Measurements from ENCODE around the gene PIGQ. TPM values are rescaled to one million over a fixed set of nuclear protein-coding genes. Genes with fewer than 3 reads are reported as not detected.
A peak's percentile ranks its signal among the peaks of the same experiment; 100 is the strongest.

PIGQ gene
- total RNA-seq, 1 donor, result 29.1 TPM

DNA sequence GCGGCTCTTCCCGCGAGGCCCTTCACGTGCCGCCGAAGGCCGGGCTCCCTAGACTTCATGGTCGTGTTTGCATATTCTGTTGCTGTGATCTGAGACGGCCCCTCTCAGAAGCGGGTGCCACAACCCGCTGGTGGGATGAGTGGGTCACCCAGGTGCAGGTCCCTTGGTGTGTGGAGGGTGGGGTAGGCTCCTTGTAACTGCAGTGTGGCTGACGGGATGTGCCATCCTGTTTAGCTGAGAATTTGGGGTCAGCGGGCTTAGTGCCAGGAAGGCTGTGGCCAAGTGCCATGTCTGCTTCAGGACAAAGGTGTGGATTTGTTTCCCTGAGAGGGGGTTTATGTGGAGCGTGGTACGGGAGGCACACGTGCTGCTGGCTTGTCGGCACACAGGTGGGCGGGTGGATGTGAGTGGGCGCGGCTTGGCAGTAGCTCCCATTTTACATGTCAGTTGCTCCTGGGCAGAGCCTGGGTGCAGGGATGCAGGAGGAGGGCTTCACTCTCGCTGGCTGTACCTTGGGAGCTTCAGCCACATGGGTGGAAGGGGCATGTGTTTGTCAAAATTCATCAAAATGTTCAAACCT lies 51.8 kb downstream of the PIGQ start:
- DNase-seq (ENCODE audit: low read depth), result no peak
- TF ChIP-seq, protein P1, sequence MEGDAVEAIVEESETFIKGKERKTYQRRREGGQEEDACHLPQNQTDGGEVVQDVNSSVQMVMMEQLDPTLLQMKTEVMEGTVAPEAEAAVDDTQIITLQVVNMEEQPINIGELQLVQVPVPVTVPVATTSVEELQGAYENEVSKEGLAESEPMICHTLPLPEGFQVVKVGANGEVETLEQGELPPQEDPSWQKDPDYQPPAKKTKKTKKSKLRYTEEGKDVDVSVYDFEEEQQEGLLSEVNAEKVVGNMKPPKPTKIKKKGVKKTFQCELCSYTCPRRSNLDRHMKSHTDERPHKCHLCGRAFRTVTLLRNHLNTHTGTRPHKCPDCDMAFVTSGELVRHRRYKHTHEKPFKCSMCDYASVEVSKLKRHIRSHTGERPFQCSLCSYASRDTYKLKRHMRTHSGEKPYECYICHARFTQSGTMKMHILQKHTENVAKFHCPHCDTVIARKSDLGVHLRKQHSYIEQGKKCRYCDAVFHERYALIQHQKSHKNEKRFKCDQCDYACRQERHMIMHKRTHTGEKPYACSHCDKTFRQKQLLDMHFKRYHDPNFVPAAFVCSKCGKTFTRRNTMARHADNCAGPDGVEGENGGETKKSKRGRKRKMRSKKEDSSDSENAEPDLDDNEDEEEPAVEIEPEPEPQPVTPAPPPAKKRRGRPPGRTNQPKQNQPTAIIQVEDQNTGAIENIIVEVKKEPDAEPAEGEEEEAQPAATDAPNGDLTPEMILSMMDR (IDR thresholded peaks at IDR 0.05; ENCODE audit: insufficient read depth, low read length), result no peak
- no peak overlapping the region for H3K4me3 ChIP-seq (ENCODE audit: low read depth, low read length)

GRCh38 chr16:622920-623280 lies 53.1 kb downstream of the PIGQ start:
- TF ChIP-seq, protein P1 (IDR thresholded peaks at IDR 0.05; ENCODE audit: insufficient read depth, low read length), result no peak

DNA sequence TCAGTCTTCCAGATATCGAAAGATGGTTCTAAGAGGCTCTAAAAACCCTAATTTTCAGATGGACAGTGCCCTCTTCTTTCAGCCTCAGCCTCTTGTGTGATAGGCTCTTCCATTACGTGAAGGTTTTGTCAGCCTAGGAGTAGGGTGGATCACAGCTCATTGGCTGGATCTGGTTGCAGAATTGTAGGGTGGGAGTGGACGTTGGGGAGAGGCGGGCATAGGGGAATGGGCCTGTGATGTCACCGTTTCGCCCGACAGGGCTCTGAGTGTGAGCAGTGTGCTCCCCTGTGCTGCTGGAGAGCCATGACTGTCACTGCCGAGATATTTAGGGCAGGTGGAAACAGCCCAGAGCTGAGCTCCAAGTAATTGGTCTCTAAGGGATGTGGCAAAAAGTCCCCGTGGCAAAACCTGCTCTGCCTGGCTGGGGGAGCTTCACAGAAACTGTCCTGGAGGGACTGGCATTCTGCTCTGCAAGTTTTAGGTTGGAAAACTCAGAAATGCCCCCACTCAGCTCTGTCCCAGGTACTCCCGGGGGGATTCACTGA lies 54.8 kb downstream of the PIGQ start:
- H3K4me3 ChIP-seq (ENCODE audit: low read depth, low read length), result no peak overlapping the region
- TF ChIP-seq, protein P1 (IDR thresholded peaks at IDR 0.05; ENCODE audit: insufficient read depth, low read length), result no peak
- no peak for DNase-seq (ENCODE audit: low read depth)

More at GRCh38 chr16:622920-623280, 53.1 kb downstream of the PIGQ start:
- no peak overlapping the region for H3K4me3 ChIP-seq (ENCODE audit: low read depth, low read length)
- DNase-seq (ENCODE audit: low read depth), result no peak

GRCh38 chr16:625117-625976 lies 55.6 kb downstream of the PIGQ start:
- TF ChIP-seq, protein P1 (IDR thresholded peaks at IDR 0.05; ENCODE audit: insufficient read depth, low read length), result no peak
- DNase-seq (ENCODE audit: low read depth), result no peak
- H3K4me3 ChIP-seq (ENCODE audit: low read depth, low read length), result no peak overlapping the region

DNA sequence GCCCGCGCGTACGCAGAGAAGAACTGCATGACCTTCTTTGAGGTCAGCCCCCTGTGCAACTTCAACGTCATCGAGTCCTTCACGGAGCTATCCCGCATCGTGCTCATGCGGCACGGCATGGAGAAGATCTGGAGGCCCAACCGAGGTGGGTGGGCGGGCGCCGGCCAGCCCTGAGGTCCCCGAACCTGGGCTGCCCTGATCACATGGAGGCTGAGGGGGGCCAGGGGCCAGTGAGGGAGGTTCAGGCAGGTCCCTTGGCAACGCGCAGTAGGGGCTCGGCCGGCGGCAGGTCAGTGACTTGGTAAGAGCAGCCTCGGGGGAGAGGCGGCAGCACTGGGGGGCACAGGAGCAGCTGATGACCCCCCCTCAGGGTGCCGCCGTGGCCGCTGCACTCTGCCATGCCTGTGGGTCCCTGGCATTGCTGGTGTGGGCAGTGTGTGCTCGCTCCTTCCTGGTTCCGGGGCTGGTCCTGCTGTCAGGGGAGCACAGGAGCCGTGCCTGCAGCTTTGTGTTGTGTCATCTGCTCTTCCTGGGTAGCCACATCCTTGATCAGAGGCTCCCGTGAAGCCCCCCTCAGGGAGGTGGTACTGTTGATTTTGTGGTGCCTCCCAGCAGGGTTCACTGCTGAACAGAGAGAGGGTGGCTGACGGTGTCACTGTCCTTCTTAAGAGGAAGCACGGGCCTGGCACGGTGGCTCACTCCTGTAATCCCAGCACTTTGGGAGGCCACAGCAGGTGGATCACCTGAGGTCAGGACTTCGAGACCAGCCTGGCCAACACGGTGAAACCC lies 56.4 kb downstream of the PIGQ start:
- DNase-seq (ENCODE audit: low read depth), result no peak
- TF ChIP-seq, protein P1 (IDR thresholded peaks at IDR 0.05; ENCODE audit: insufficient read depth, low read length), result no peak
- H3K4me3 ChIP-seq (ENCODE audit: low read depth, low read length), result no peak overlapping the region

- no peak overlapping the region for H3K4me3 ChIP-seq (ENCODE audit: low read depth, low read length)
- peak; percentile 96 for DNase-seq (ENCODE audit: low read depth)
- TF ChIP-seq, protein P1 (IDR thresholded peaks at IDR 0.05; ENCODE audit: insufficient read depth, low read length), result no peak
Observed at GRCh38 chr16:626787-627453, 57.2 kb downstream of the PIGQ start.
